HepG2 (cell line): Measurements from ENCODE around the gene FLYWCH1. TPM values are rescaled to one million over a fixed set of nuclear protein-coding genes. Genes with fewer than 3 reads are reported as not detected.

ENCODE experiments used
- ATAC-seq: fragments of 200-7000 bp; cut with Tn5 transposase; 3 replicates; pipeline ENCODE4 v1.9.1; 2020; ENCODE audit warnings: mild to moderate bottlenecking, moderate library complexity
- BruUV-seq: library from RNA; stranded (reverse); fragments of 400-500 nt; replicated peaks from 2 replicates; lab custom pipeline; 2021; lab: Mats Ljungman, UMichigan
- CTCF ChIA-PET: fragments of 300-600 bp; formaldehyde crosslinking; extraction: SDS; loops from one replicate; lab custom pipeline; 2021; ENCODE audit warnings: low total read pairs, inconsistent platforms, low intra/inter-chr PET ratio; lab: Yijun Ruan, JAX
- POLR2A ChIA-PET: fragments of 350-600 bp; sonication (Branson Sonifier 250); formaldehyde crosslinking; loops from one replicate; lab custom pipeline; 2020; ENCODE audit warnings: antibody characterized with exemption, inconsistent platforms; lab: Yijun Ruan, JAX
- DNase-seq: peaks from one replicate; pipeline ENCODE4 v3.0.0-alpha.2; 2015; ENCODE audit warnings: low spot score
- FAIRE-seq: peaks from 3 replicates; lab custom pipeline; 2011; peaks lifted over from hg19 to GRCh38; lab: Jason Lieb, UNC
- H2AFZ ChIP-seq: one replicate; pipeline ENCODE4 v1.6.1; 2011; ENCODE audit warnings: low read length, inconsistent platforms
- H3K27ac ChIP-seq: fragments of 300-600 bp; 3 replicates; pipeline ENCODE4 v1.8.0; 2011; ENCODE audit warnings: mixed run types, mild to moderate bottlenecking, mixed read lengths, low read length, inconsistent platforms; ENCODE audit not compliant: insufficient read depth; ENCODE audit errors: extremely low read length
- H3K27me3 ChIP-seq, 2 experiments: fragments of 200-600 bp in 1 of 2; 2 replicates in 1 of 2; 3 replicates in 1 of 2; pipeline versions ENCODE4 v1.6.0 to v1.8.0; 2011; ENCODE audit warnings: low read length in 2 of 2, mild to moderate bottlenecking in 2 of 2, moderate library complexity in 2 of 2, inconsistent platforms in 1 of 2; ENCODE audit not compliant: insufficient read depth in 2 of 2, control insufficient read depth in 1 of 2
- H3K36me3 ChIP-seq, 2 experiments: fragments of 200-600 bp in 1 of 2; replicated peaks in 1 of 2; 2 replicates in 1 of 2; 3 replicates in 1 of 2; pipeline versions ENCODE4 v1.5.1 to v1.8.0; 2011; ENCODE audit warnings: low read length in 2 of 2, inconsistent platforms in 1 of 2; ENCODE audit not compliant: insufficient read depth in 2 of 2, control insufficient read depth in 1 of 2
- H3K4me1 ChIP-seq: 2 replicates; pipeline ENCODE4 v1.5.1; 2012; ENCODE audit warnings: low read length, inconsistent platforms; ENCODE audit not compliant: insufficient read depth
- H3K4me2 ChIP-seq: 2 replicates; pipeline ENCODE4 v1.6.0; 2011; ENCODE audit warnings: low read depth, low read length, inconsistent platforms
- H3K4me3 ChIP-seq, 3 experiments: fragments of 200-600 bp in 1 of 3; sonication (generic), shearing (Covaris generic) in 1 of 3; replicated peaks in 1 of 3; 2 replicates each; pipeline ENCODE4 v1.5.1; 2011 to 2016; ENCODE audit warnings: low read length in 3 of 3, inconsistent platforms in 2 of 3, low read depth in 2 of 3, mild to moderate bottlenecking in 2 of 3, control low read depth in 1 of 3, mixed read lengths in 1 of 3; ENCODE audit not compliant: insufficient read depth in 1 of 3
- H3K79me2 ChIP-seq: one replicate; pipeline ENCODE4 v1.6.1; 2011; ENCODE audit warnings: low read length, inconsistent platforms; ENCODE audit not compliant: insufficient read depth
- H3K9ac ChIP-seq: 2 replicates; pipeline ENCODE4 v1.6.0; 2011; ENCODE audit warnings: mild to moderate bottlenecking, low read depth, low read length, inconsistent platforms; ENCODE audit not compliant: insufficient read depth
- H3K9me3 ChIP-seq: 2 replicates; pipeline ENCODE4 v1.5.1; 2012; ENCODE audit warnings: mild to moderate bottlenecking, low read length
- H4K20me1 ChIP-seq: 2 replicates; pipeline ENCODE4 v1.6.0; 2011; ENCODE audit warnings: inconsistent platforms, mild to moderate bottlenecking, low read length, moderate library complexity; ENCODE audit not compliant: insufficient read depth
- ATF5 ChIP-seq: sonication (generic); formaldehyde crosslinking; IDR thresholded peaks from 2 replicates; pipeline ENCODE4 v1.4.0; 2020; ENCODE audit warnings: mild to moderate bottlenecking, low read depth, missing genetic modification reagents
- FOXJ3 ChIP-seq: sonication (generic); formaldehyde crosslinking; IDR thresholded peaks from 2 replicates; pipeline ENCODE4 v1.4.0; 2020; ENCODE audit warnings: missing genetic modification reagents, mild to moderate bottlenecking, borderline replicate concordance
- GFI1 ChIP-seq: sonication (generic); formaldehyde crosslinking; IDR thresholded peaks from 2 replicates; pipeline ENCODE4 v1.5.0; 2020; ENCODE audit warnings: missing genetic modification reagents, mild to moderate bottlenecking, borderline replicate concordance
- HNRNPK ChIP-seq: fragments of 200-400 bp; formaldehyde crosslinking; IDR thresholded peaks from 2 replicates; pipeline ENCODE4 v1.6.1; 2018; ENCODE audit warnings: low read length, low read depth, moderate library complexity, mild to moderate bottlenecking; ENCODE audit not compliant: poor library complexity, severe bottlenecking
- KMT2A ChIP-seq: sonication (generic); formaldehyde crosslinking; IDR thresholded peaks from 2 replicates; pipeline ENCODE4 v1.4.0; 2020; ENCODE audit warnings: missing genetic modification reagents
- KMT2B ChIP-seq: IDR thresholded peaks from 2 replicates; pipeline ENCODE4 v1.6.1; 2016; ENCODE audit warnings: missing genetic modification reagents, missing compliant biosample characterization
- RARG ChIP-seq: sonication (generic); formaldehyde crosslinking; IDR thresholded peaks from 2 replicates; pipeline ENCODE4 v1.4.0; 2020; ENCODE audit warnings: low read depth, mild to moderate bottlenecking, missing genetic modification reagents
- SALL1 ChIP-seq: sonication (generic); formaldehyde crosslinking; IDR thresholded peaks from 2 replicates; pipeline ENCODE4 v1.8.0; 2022; ENCODE audit warnings: mild to moderate bottlenecking, missing genetic modification reagents
- SIN3A ChIP-seq: IDR thresholded peaks from 2 replicates; pipeline ENCODE4 v1.6.1; 2011; ENCODE audit warnings: low read depth, mild to moderate bottlenecking, control low read depth, low read length, borderline replicate concordance
- ZBTB44 ChIP-seq: sonication (generic); formaldehyde crosslinking; IDR thresholded peaks from 2 replicates; pipeline ENCODE4 v1.4.0; 2020; ENCODE audit warnings: missing genetic modification reagents
- ZNF136 ChIP-seq: sonication (generic); formaldehyde crosslinking; IDR thresholded peaks from 2 replicates; pipeline ENCODE4 v1.8.1; 2022; ENCODE audit warnings: low read depth, mild to moderate bottlenecking, moderate library complexity, missing genetic modification reagents
- ZNF337 ChIP-seq: sonication (generic); formaldehyde crosslinking; IDR thresholded peaks from 2 replicates; pipeline ENCODE4 v1.5.1; 2020; ENCODE audit warnings: missing genetic modification reagents, low read depth, mild to moderate bottlenecking, borderline replicate concordance
- WGBS: methylation state at CpG from one replicate; pipeline ENCODE4 v1.1.6; 2017; ENCODE audit warnings: low lambda C conversion rate; 5-methylcytosine and 5-hydroxymethylcytosine counted together
- in situ Hi-C: cut with HindIII; loops from 2 replicates; pipeline ENCODE4 v1.10.0; 2017; ENCODE audit warnings: low pct_unique_long_range_greater_than_20kb; ENCODE audit not compliant: extremely low pct_ligation_motif_present
- intact Hi-C: fragments of 100-400 bp; cut with micrococcal nuclease; formaldehyde crosslinking; loops from one replicate; pipeline ENCODE4 v1.10.0; 2022; ENCODE audit not compliant: unreplicated experiment
- polyA plus RNA-seq, 8 experiments: library from polyadenylated mRNA; depleted of rRNA in 3 of 8; stranded (reverse) in 7 of 8; unstranded in 1 of 8; fragments of >200 nt; fragmentation: Illumina TruSeq in 4 of 8; extraction: Trizol in 4 of 8; gene quantifications; 2 replicates each; pipeline versions ENCODE4 v1.2.1 to v1.2.3, GENCODE V29; 2011 to 2016; ENCODE audit warnings: low read depth in 4 of 8, missing spikeins in 1 of 8, mixed read lengths in 1 of 8; ENCODE audit not compliant: insufficient read depth in 1 of 8
- total RNA-seq, 5 experiments: library from RNA; depleted of rRNA; stranded (reverse); fragments of >200 nt; fragmentation: Illumina TruSeq; extraction: Trizol; gene quantifications; 2 replicates each; pipeline ENCODE4 v1.2.3, GENCODE V29; 2016; ENCODE audit warnings: low read depth in 1 of 5

Gene FLYWCH1
- total and polyA plus RNA-seq, 2 of the 13 experiments (the other 11 are each of a cell fraction or from before 2014, with no cell fraction given) = 7.3 to 12.4 TPM

- ATAC-seq (peak; percentile 27), DNase-seq (no peak), FAIRE-seq (no peak)
- CTCF ChIA-PET = no interaction called here
- Histone ChIP-seq H4K20me1 (no peaks in the 10 kb centered on the region), H3K79me2 (no peaks in the 10 kb centered on the region), H3K27ac (no peak overlapping the region), H3K4me3 (no peak overlapping the region), H2AFZ (no peak overlapping the region), H3K9ac (no peak overlapping the region), H3K4me2 (no peak overlapping the region), H3K9me3 (no peaks in the 10 kb centered on the region), H3K4me1 (peaks cover 16% of the 10 kb centered on the region; the same call in 1 of the 2 replicates), H3K27me3 (peaks cover 11 to 37% of the 10 kb centered on the region in 2 experiments; a peak in 4 of 5 replicates), H3K36me3 (no peaks in the 10 kb centered on the region)
- no peak for TF ChIP-seq ZNF136 (CRISPR knock-in tag)
- no peak for TF ChIP-seq ZNF337
- TF ChIP-seq SALL1 (CRISPR knock-in tag) = no peak
- no peak for TF ChIP-seq ATF5
- TF ChIP-seq GFI1 (CRISPR knock-in tag) = no peak
- no peak for TF ChIP-seq ZBTB44 (CRISPR knock-in tag)
- TF ChIP-seq SIN3A = no peak
- TF ChIP-seq FOXJ3 (CRISPR knock-in tag) = no peak
- no peak for TF ChIP-seq KMT2B (CRISPR knock-in tag)
- no peak for TF ChIP-seq KMT2A (CRISPR knock-in tag)
- no peak for TF ChIP-seq RARG (CRISPR knock-in tag)
- TF ChIP-seq HNRNPK = no peak
- in situ Hi-C loops (no loop called here), intact Hi-C loops (no loop called here)
- BruUV-seq = no TSS peak
- 67% methylated on average over 7 of the region's 12 CpGs for WGBS
- POLR2A ChIA-PET = interaction anchor here (1.5 kb wide), 1 partner anchor 11 kb away, joined by 6 read pairs; the partner anchor contains the start of gene PKMYT1
Measured at GRCh38 chr16:2991566-2992261, 80.0 kb downstream of the FLYWCH1 start.
